WTC11 (cell line): ENCODE data around the gene SAG. TPM values are rescaled to one million over a fixed set of nuclear protein-coding genes. Genes with fewer than 3 reads are reported as not detected.

ENCODE experiments used
- ATAC-seq: fragments of 200-7000 bp; cut with Tn5 transposase; 2 replicates; pipeline ENCODE4 v1.10.0; 2021; ENCODE audit warnings: mild to moderate bottlenecking, moderate library complexity
- CTCF ChIA-PET: fragments of 300-600 bp; sonication (Branson Sonifier 250); formaldehyde crosslinking; loops from one replicate; lab custom pipeline; 2021; ENCODE audit warnings: antibody characterized with exemption; lab: Charles Lee
- POLR2A ChIA-PET: fragments of 350-600 bp; sonication (Branson Sonifier 250); formaldehyde crosslinking; loops from one replicate; lab custom pipeline; 2021; ENCODE audit warnings: antibody characterized with exemption; lab: Charles Lee
- DNase-seq: peaks from one replicate; pipeline ENCODE4 v3.0.0; 2021; ENCODE audit warnings: low spot score
- H3K27ac Mint-ChIP-seq: 2 replicates; pipeline ENCODE4 v1.8.0; 2021; ENCODE audit warnings: mixed read lengths
- H3K27me3 Mint-ChIP-seq: 2 replicates; pipeline ENCODE4 v1.8.0; 2021; ENCODE audit warnings: low read depth, mild to moderate bottlenecking, moderate library complexity, mixed read lengths
- H3K36me3 Mint-ChIP-seq: 2 replicates; pipeline ENCODE4 v1.8.0; 2021; ENCODE audit warnings: mixed read lengths
- H3K4me1 Mint-ChIP-seq: 2 replicates; pipeline ENCODE4 v1.8.0; 2022; ENCODE audit warnings: mixed read lengths
- H3K4me3 Mint-ChIP-seq: 2 replicates; pipeline ENCODE4 v1.8.0; 2021; ENCODE audit warnings: mild to moderate bottlenecking, moderate library complexity, mixed read lengths
- H3K9me3 Mint-ChIP-seq: 2 replicates; pipeline ENCODE4 v1.8.0; 2021; ENCODE audit warnings: mixed read lengths
- ATF3 ChIP-seq: sonication (generic); formaldehyde crosslinking; conservative IDR thresholded peaks from 2 replicates; pipeline ENCODE4 v1.8.1; 2022; ENCODE audit warnings: mild to moderate bottlenecking, missing genetic modification reagents
- CREB1 ChIP-seq: sonication (generic); formaldehyde crosslinking; IDR thresholded peaks from 2 replicates; pipeline ENCODE4 v1.8.0; 2023; ENCODE audit warnings: mild to moderate bottlenecking, missing genetic modification reagents
- CREM ChIP-seq: sonication (generic); formaldehyde crosslinking; IDR thresholded peaks from 2 replicates; pipeline ENCODE4 v1.8.1; 2022; ENCODE audit warnings: mild to moderate bottlenecking, missing genetic modification reagents, moderate library complexity
- FOXK1 ChIP-seq: sonication (generic); formaldehyde crosslinking; IDR thresholded peaks from 2 replicates; pipeline ENCODE4 v1.8.0; 2022; ENCODE audit warnings: mild to moderate bottlenecking, moderate library complexity, missing genetic modification reagents
- FOXP1 ChIP-seq: sonication (generic); formaldehyde crosslinking; IDR thresholded peaks from 2 replicates; pipeline ENCODE4 v1.8.0; 2022; ENCODE audit warnings: missing genetic modification reagents, mild to moderate bottlenecking, moderate library complexity, borderline replicate concordance
- FOXP4 ChIP-seq: sonication (generic); formaldehyde crosslinking; IDR thresholded peaks from 2 replicates; pipeline ENCODE4 v1.8.0; 2022; ENCODE audit warnings: mild to moderate bottlenecking, missing genetic modification reagents
- GABPB1 ChIP-seq: sonication (generic); formaldehyde crosslinking; IDR thresholded peaks from 2 replicates; pipeline ENCODE4 v1.8.1; 2023; ENCODE audit warnings: mild to moderate bottlenecking, missing genetic modification reagents
- JUN ChIP-seq: sonication (generic); formaldehyde crosslinking; IDR thresholded peaks from 2 replicates; pipeline ENCODE4 v1.8.0; 2023; ENCODE audit warnings: mild to moderate bottlenecking, missing genetic modification reagents
- MAX ChIP-seq: sonication (generic); formaldehyde crosslinking; IDR thresholded peaks from 2 replicates; pipeline ENCODE4 v1.8.0; 2022; ENCODE audit warnings: mild to moderate bottlenecking, missing genetic modification reagents
- NR1H2 ChIP-seq: sonication (generic); formaldehyde crosslinking; IDR thresholded peaks from 2 replicates; pipeline ENCODE4 v1.9.0; 2021; ENCODE audit warnings: mild to moderate bottlenecking, moderate library complexity, missing genetic modification reagents
- NR3C1 ChIP-seq: sonication (generic); formaldehyde crosslinking; conservative IDR thresholded peaks from 2 replicates; pipeline ENCODE4 v1.8.1; 2023; ENCODE audit warnings: low read depth, mild to moderate bottlenecking, missing genetic modification reagents
- SMAD3 ChIP-seq: sonication (generic); formaldehyde crosslinking; IDR thresholded peaks from 2 replicates; pipeline ENCODE4 v1.8.0; 2022; ENCODE audit warnings: missing genetic modification reagents, mild to moderate bottlenecking, borderline replicate concordance
- SOX15 ChIP-seq: fragments of 250-450 bp; sonication (Bioruptor Pico); IDR thresholded peaks from 2 replicates; pipeline ENCODE4 v1.9.0; 2021; ENCODE audit warnings: mild to moderate bottlenecking
- ZBTB21 ChIP-seq: sonication (generic); formaldehyde crosslinking; IDR thresholded peaks from 2 replicates; pipeline ENCODE4 v1.8.1; 2023; ENCODE audit warnings: mild to moderate bottlenecking, missing genetic modification reagents, borderline replicate concordance
- ZNF219 ChIP-seq: sonication (generic); formaldehyde crosslinking; IDR thresholded peaks from 2 replicates; pipeline ENCODE4 v1.8.0; 2023; ENCODE audit warnings: missing genetic modification reagents, mild to moderate bottlenecking, borderline replicate concordance
- ZNF232 ChIP-seq: sonication (generic); formaldehyde crosslinking; IDR thresholded peaks from 2 replicates; pipeline ENCODE4 v1.8.0; 2022; ENCODE audit warnings: mild to moderate bottlenecking, missing genetic modification reagents
- ZNF396 ChIP-seq: fragments of 250-450 bp; sonication (Bioruptor Pico); IDR thresholded peaks from 2 replicates; pipeline ENCODE4 v1.8.0; 2021; ENCODE audit warnings: mild to moderate bottlenecking, moderate library complexity, borderline replicate concordance
- ZNF532 ChIP-seq: fragments of 250-450 bp; sonication (Bioruptor Pico); IDR thresholded peaks from 2 replicates; pipeline ENCODE4 v1.9.0; 2021; ENCODE audit warnings: mild to moderate bottlenecking, borderline replicate concordance
- ZSCAN18 ChIP-seq: fragments of 250-450 bp; sonication (Bioruptor Pico); IDR thresholded peaks from 2 replicates; pipeline ENCODE4 v2.1.2; 2022; ENCODE audit warnings: mild to moderate bottlenecking, moderate library complexity
- total RNA-seq: library from RNA; stranded (reverse); gene quantifications from 3 replicates; pipeline ENCODE4 v1.2.3, GENCODE V29; 2021

SAG gene
- total RNA-seq, 1 experiment from 2014 or later, result not detected

GRCh38 chr2:233301248-233301647, 6.4 kb upstream of the SAG start (continued):
- TF ChIP-seq FOXK1 (CRISPR knock-in tag) (no peak), GABPB1 (CRISPR knock-in tag) (no peak)

GRCh38 chr2:233301811-233302210, 5.8 kb upstream of the SAG start:
- Mint-ChIP-seq H3K27me3 (no peaks in the 10 kb centered on the region), H3K4me3 (no peak overlapping the region), H3K4me1 (peaks cover 7% of the 10 kb centered on the region), H3K36me3 (no peaks in the 10 kb centered on the region), H3K27ac (no peak overlapping the region), H3K9me3 (no peaks in the 10 kb centered on the region)
- CTCF ChIA-PET, result interaction anchor here (1.3 kb wide), 1 partner anchor 147 kb away, joined by 6 read pairs; no protein-coding TSS in a partner anchor
- POLR2A ChIA-PET, result no interaction called here
- TF ChIP-seq ATF3, result no peak
- TF ChIP-seq CREM (CRISPR knock-in tag), result no peak
- TF ChIP-seq FOXP1 (CRISPR knock-in tag), result no peak
- no peak for TF ChIP-seq NR1H2 (CRISPR knock-in tag)
- no peak for TF ChIP-seq FOXP4 (CRISPR knock-in tag)
- no peak for TF ChIP-seq JUN
- no peak for TF ChIP-seq ZNF232 (CRISPR knock-in tag)
- no peak for TF ChIP-seq ZNF532
- TF ChIP-seq NR3C1 (CRISPR knock-in tag), result no peak
- TF ChIP-seq SMAD3 (CRISPR knock-in tag), result no peak
- TF ChIP-seq ZSCAN18 (CRISPR knock-in tag), result no peak
- no peak for TF ChIP-seq ZNF219 (CRISPR knock-in tag)
- no peak for TF ChIP-seq ZNF396 (CRISPR knock-in tag)
- TF ChIP-seq MAX (CRISPR knock-in tag), result no peak
- TF ChIP-seq GABPB1 (CRISPR knock-in tag), result no peak
- DNase-seq (no peak), ATAC-seq (no peak)

- no peaks in the 10 kb centered on the region for H3K9me3 Mint-ChIP-seq
- H3K27me3 Mint-ChIP-seq, result no peaks in the 10 kb centered on the region
- H3K4me3 Mint-ChIP-seq, result no peak overlapping the region
- DNase-seq (peak; percentile 41), ATAC-seq (peak; percentile 78)
- H3K27ac Mint-ChIP-seq, result no peak overlapping the region
- CTCF ChIA-PET, result interaction anchor here (0.7 to 1.4 kb wide), 6 partner anchors 25 to 274 kb away, joined by 3 to 5 read pairs (median 3); no protein-coding TSS in a partner anchor
- POLR2A ChIA-PET, result interaction anchor here (0.6 kb wide), 1 partner anchor 383 kb away, joined by 5 read pairs; no protein-coding TSS in a partner anchor
- peaks cover 7% of the 10 kb centered on the region for H3K4me1 Mint-ChIP-seq
- no peaks in the 10 kb centered on the region for H3K36me3 Mint-ChIP-seq
- TF ChIP-seq ZBTB21 (CRISPR knock-in tag), result no peak
- no peak for TF ChIP-seq SOX15 (CRISPR knock-in tag)
- TF ChIP-seq CREB1 (CRISPR knock-in tag), result no peak
Observed at GRCh38 chr2:233303252-233303651, 4.4 kb upstream of the SAG start.
